GM12865 (cell line): Measurements from ENCODE around the gene GALNT5.

ENCODE experiments used
- DNase-seq: peaks from one replicate; pipeline ENCODE4 v3.0.0; 2010; ENCODE audit warnings: low read depth
- H3K4me3 ChIP-seq: 2 replicates; pipeline ENCODE4 v1.5.1; 2011; ENCODE audit warnings: mild to moderate bottlenecking, low read depth, low read length, control low read depth
- CTCF ChIP-seq: IDR thresholded peaks from 2 replicates; pipeline ENCODE4 v1.5.1; 2011; ENCODE audit warnings: low read length, control low read depth, low read depth, inconsistent platforms; ENCODE audit not compliant: insufficient read depth; ENCODE audit errors: missing control alignments

GALNT5 gene

GRCh38 chr2:157259386-157259785, 1.9 kb downstream of the GALNT5 start:
- no peak for DNase-seq
- H3K4me3 ChIP-seq: no peak overlapping the region
- TF ChIP-seq CTCF: no peak

- H3K4me3 ChIP-seq: no peak overlapping the region
- no peak for TF ChIP-seq CTCF
- DNase-seq: no peak
These were observed 2.5 kb downstream of the GALNT5 start for GRCh38 chr2:157259960-157260359.

- no peak for TF ChIP-seq CTCF
- no peak overlapping the region for H3K4me3 ChIP-seq
- no peak for DNase-seq
These were observed 3.2 kb downstream of the GALNT5 start for GRCh38 chr2:157260533-157261198.

GRCh38 chr2:157261199-157261782, 3.8 kb downstream of the GALNT5 start:
- DNase-seq: no peak
- no peak for TF ChIP-seq CTCF
- no peak overlapping the region for H3K4me3 ChIP-seq

- no peak overlapping the region for H3K4me3 ChIP-seq
- DNase-seq: no peak
- TF ChIP-seq CTCF: no peak
These were observed 4.7 kb downstream of the GALNT5 start for GRCh38 chr2:157262248-157262647.

GRCh38 chr2:157264099-157264498, 6.6 kb downstream of the GALNT5 start:
- no peak for TF ChIP-seq CTCF
- no peak overlapping the region for H3K4me3 ChIP-seq
- DNase-seq: no peak

GRCh38 chr2:157265825-157266224, 8.3 kb downstream of the GALNT5 start:
- TF ChIP-seq CTCF: no peak
- no peak overlapping the region for H3K4me3 ChIP-seq
- no peak for DNase-seq
